Smooth muscle cell of the pulmonary artery (primary cell): ENCODE measurements around the gene SIAH3. TPM values are rescaled to one million over a fixed set of nuclear protein-coding genes. Genes with fewer than 3 reads are reported as not detected.

ENCODE experiments used
- total RNA-seq: library from RNA; depleted of rRNA; stranded (reverse); fragments of >200 nt; gene quantifications from 2 replicates; pipeline ENCODE4 v1.2.3, GENCODE V29; 2014

Gene SIAH3, protein sequence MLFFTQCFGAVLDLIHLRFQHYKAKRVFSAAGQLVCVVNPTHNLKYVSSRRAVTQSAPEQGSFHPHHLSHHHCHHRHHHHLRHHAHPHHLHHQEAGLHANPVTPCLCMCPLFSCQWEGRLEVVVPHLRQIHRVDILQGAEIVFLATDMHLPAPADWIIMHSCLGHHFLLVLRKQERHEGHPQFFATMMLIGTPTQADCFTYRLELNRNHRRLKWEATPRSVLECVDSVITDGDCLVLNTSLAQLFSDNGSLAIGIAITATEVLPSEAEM
- not detected in 2 replicates for total RNA-seq

DNA sequence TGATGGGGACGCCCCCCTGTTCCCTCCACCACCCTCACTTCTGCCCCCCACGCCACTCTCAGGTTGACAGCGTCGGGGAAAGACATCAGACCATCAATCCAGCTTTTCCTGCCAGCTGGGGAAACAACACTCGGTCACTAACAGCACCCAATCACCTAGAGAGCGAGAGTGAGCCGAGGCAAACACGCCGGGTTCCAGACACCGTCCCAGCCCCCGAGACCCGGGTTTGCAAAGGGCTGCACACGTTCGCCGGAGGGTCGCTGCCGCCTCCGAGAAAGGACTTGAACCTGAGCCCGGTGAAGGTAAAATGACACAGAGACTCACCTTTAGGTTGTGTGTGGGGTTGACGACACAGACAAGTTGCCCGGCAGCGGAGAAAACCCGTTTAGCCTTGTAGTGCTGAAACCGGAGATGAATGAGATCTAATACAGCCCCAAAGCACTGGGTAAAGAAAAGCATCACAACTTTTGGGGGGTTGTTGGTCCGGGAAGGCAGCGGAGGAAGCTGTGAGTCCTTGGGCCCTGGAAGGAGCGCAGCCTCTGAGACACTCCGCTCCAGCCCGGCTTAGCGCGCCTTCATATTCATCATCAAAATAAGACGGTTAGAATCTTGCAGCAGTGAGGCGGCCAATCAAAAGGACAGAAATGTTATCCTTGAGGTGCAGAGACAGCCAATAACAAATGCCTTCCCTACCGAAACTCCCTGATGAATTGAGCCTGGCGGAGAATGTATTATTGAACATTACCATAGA lies at the start of gene SIAH3:
Gene SIAH3, minus strand, starts transcription at position 583 of the 751 bp plus-strand sequence. Its CDS starts 124 bp downstream, at position 459.

Other genes starting within 250 kb of the SIAH3 start
- not detected in 2 replicates for gene ERICH6B, start 236.0 kb downstream of the SIAH3 start, total RNA-seq
- not detected in 2 replicates for gene CBY2, start 149.4 kb downstream of the SIAH3 start, total RNA-seq
- 15.8 and 19.2 TPM in 2 replicates for gene ZC3H13, start 201.0 kb upstream of the SIAH3 start, total RNA-seq